GM13976 (cell line): ENCODE data around the gene MTUS2.
A peak's percentile ranks its signal among the peaks of the same experiment; 100 is the strongest.

ENCODE experiments used
- DNase-seq: peaks from one replicate; pipeline ENCODE4 v3.0.0; 2012; ENCODE audit warnings: low spot score
- CTCF ChIP-seq: IDR thresholded peaks from 2 replicates; pipeline ENCODE4 v1.5.1; 2012; ENCODE audit warnings: borderline replicate concordance, mild to moderate bottlenecking; ENCODE audit not compliant: insufficient read depth; ENCODE audit errors: extremely low read depth, missing control alignments, control extremely low read depth
- in situ Hi-C: fragments of 300-500 bp; cut with MboI; formaldehyde crosslinking; loops from one replicate; pipeline ENCODE4 v1.12.0; 2022; ENCODE audit warnings: low sequenced_read_pairs, mixed read lengths, inconsistent platforms; ENCODE audit not compliant: unreplicated experiment

The MTUS2 gene

GRCh38 chr13:29418026-29418425, 597.9 kb downstream of the MTUS2 start:
- no peak for TF ChIP-seq CTCF
- DNase-seq = no peak
- in situ Hi-C loops = no loop called here

- in situ Hi-C loops = no loop called here
- TF ChIP-seq CTCF = no peak
- no peak for DNase-seq
These were observed 601.0 kb downstream of the MTUS2 start for GRCh38 chr13:29421118-29421517.

- in situ Hi-C loops = no loop called here
- no peak for DNase-seq
- no peak for TF ChIP-seq CTCF
These were observed 601.9 kb downstream of the MTUS2 start for GRCh38 chr13:29422015-29422414.

- in situ Hi-C loops = no loop called here
- no peak for DNase-seq
- TF ChIP-seq CTCF = no peak
These were observed 602.9 kb downstream of the MTUS2 start for GRCh38 chr13:29423050-29423449.

GRCh38 chr13:29427937-29428309, 607.8 kb downstream of the MTUS2 start:
- no peak for TF ChIP-seq CTCF
- in situ Hi-C loops = no loop called here
- no peak for DNase-seq

- TF ChIP-seq CTCF = peak; percentile 3
- no peak for DNase-seq
- in situ Hi-C loops = no loop called here
These were observed 608.4 kb downstream of the MTUS2 start for GRCh38 chr13:29428310-29429181.
